Stimulated activated CD4-positive, alpha-beta T cell treated with anti-CD3 and anti-CD28 coated beads, TNF-alpha, amount 100 ng/mL, for 48 hours (primary cell): ENCODE results near the gene DPF3.
"Not testable (repeated sequence)": the region's sequence is repeated elsewhere in the genome, so short reads cannot be mapped to it uniquely, and the experiment has no call there.

Experiments used
- DNase-seq, 3 donors: peaks; one replicate each; pipeline ENCODE4 v3.0.0-alpha.2; 2020; ENCODE audit warnings: low read depth in 3 of 3

DPF3 gene

DNA sequence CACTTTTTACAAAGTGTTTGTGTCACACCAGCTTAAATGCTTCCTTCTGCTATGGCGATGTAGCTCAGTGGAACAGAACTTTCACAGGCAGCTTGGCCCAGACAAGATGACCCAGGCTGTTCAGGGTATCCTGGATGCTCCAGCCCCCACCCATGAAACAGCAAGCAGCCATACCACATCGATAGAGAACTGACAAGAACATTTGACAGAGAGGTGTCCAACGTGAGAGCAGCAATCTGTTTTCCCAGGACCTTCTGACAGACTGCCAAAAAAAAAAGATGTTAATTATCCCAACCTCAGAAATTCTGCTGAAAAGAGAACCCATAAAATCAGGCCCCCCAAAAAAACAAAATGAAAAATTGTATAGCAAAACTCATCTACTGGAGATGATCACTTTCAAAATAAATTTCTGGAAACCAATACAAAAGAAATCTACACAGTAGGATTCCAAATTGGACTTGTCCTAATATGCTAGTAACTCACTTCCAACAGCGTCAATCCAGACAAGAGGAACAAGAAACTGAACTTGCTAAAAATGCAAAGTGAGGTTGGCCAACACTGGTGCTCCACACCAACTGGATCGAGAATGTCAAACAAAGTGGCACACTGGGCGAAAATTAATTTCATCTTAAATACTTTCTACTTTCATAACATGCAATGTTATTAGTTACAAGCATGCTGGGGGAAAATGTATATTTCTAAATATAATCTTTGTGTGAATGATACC, 118.8 kb downstream of the DPF3 start:
- DNase-seq, result no peak

- DNase-seq, result no peak
Observed at GRCh38 chr14:72774141-72774540, 119.8 kb downstream of the DPF3 start.

GRCh38 chr14:72771561-72771960, 122.3 kb downstream of the DPF3 start:
- no peak for DNase-seq

- no peak for DNase-seq
Observed at GRCh38 chr14:72766296-72766695, 127.6 kb downstream of the DPF3 start.

DNA sequence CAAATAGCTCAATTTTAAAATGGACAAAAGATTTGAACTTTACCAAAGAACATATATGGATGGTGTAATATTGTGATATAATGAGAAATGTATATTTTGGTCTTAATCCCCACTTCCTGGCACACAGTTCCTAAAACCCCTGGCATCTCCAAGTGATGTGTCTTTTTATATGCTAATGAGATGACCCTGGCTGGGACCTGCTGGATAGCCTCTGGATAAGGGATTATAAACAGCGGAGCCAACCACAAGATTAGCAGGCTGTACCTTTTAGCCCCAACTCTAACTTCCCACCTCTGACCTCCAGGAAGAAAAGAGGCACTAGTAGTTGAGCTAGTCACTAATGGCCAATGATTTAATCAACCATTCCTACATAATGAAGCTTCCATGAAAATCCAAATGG, 130.0 kb downstream of the DPF3 start:
- DNase-seq, result no peak

DNA sequence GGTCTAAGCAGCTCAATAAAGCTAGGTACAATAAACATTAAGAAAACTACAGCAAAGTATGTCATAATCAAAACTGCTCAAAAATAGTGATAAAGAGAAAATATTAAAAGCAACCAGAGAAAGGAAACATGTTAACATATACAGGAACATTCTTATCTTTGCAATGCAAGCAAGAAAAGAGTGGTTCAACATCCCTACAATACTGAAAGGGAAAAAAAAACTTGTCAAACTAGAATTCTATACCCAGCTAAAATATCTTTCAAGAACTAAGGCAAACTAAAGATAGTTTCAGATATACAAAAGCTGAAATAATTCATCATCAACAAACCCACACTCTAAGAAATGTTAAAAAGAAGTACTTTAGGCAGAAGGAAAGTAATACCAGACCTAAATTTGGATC, 134.2 kb downstream of the DPF3 start:
- DNase-seq, result no peak

- no peak for DNase-seq
Observed at GRCh38 chr14:72758993-72759392, 134.9 kb downstream of the DPF3 start.

GRCh38 chr14:72758420-72758819, 135.5 kb downstream of the DPF3 start:
- DNase-seq, result no peak

DNA sequence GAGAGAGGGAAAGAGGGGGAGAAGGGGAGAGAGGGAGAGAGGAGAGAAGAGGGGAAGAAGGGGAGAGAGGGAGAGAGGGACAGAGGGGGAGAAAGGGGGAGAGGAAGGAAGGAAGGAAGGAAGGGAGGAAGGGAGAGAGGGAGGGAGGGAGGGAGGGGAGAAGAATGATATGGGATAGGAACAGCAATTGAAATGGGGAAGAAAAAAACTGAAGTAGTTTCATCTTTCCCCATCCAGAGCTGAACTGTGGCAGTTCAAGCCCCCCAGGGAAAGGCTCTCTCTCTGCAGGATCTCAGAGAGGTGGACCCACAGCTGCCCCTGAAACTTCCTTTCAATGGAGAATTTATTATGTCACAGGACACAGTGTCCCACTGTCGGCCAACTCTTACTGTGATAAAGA, 136.9 kb downstream of the DPF3 start:
- no peak for DNase-seq

GRCh38 chr14:72755766-72756165, 138.1 kb downstream of the DPF3 start:
- DNase-seq, result no peak

DNA sequence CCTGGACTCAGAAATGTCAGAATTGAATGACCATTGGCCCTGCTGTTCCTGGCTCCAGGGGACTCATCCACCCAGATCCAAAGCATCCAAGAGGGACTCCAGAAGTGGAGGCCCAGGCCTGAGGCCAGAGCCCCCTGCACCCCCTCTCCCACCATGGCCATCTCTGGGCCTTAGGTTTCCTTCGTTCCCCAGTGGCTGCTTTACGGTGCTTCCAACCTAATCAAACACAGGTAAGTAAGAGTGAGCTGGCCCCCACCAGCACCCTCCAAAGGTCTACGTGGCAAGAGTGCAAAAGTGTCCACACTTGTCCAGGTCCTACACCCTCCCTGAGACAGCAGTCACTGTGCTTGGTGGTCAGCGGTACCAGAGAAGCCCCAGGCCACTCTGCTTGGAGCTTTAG, 139.0 kb downstream of the DPF3 start:
- no peak for DNase-seq

DNA sequence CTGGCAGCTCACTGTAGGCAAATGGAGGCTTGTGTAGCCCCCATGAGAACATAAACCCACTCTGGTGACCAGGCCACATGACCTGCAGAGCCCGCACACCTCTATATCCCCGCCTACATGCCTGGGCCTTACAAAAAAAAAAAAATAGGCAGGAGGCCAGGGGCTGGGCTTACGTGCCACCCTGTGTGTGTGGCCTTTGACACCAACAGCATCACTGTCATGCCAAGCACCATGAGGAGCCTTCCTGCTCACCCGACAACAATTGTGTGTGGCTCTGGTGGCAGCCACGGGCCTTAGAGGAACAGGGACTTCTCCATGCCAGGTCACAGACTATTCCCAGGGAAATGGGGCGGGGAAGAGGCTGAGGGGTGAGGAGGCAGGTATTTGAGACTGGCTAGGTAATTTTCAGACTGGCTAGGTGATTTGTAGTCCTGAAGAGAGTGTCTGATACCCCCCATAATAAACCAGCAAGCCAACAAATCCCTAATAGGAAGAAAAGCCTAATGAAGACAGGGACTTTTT, 140.0 kb downstream of the DPF3 start:
- no peak for DNase-seq

DNA sequence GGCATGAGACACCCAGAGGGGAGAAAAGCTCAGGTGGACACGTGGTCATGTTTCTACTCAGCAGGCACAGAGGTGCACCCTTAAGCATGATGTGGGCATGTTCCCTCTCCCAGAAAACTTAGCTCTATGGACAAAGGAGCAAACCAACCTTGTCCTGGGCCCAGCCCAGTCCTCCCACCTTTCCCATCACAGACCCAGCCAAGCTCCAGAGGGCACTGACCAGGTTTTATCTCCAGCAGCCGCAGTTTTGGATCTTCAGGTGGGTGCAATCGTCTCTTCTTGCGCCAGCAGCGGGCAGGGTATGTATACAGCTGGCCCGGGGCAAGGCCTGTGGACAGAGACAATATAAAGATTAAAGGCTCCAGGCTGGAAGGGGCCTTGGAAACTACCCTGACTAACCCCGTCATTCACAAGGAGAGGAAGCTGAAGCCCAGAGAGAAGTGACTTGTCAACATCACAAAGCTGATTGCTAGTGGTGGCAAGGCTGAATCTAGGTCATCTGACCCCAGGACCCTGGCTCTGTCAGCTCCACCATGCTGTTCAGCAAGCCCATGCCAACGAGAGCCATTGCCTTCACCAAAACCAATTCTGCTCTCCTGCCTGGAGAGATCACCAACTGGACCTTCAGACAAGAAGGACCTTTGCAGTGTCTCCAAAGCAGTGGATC, 140.7 kb downstream of the DPF3 start:
- no peak for DNase-seq

GRCh38 chr14:72752034-72752412, 141.9 kb downstream of the DPF3 start:
- DNase-seq, result no peak

GRCh38 chr14:72751276-72752033, 142.4 kb downstream of the DPF3 start:
- no peak for DNase-seq

GRCh38 chr14:72748921-72749320, 145.0 kb downstream of the DPF3 start:
- not testable (repeated sequence) for DNase-seq

- no peak for DNase-seq
Observed at GRCh38 chr14:72747652-72748051, 146.2 kb downstream of the DPF3 start.

GRCh38 chr14:72745991-72746980, 147.6 kb downstream of the DPF3 start:
- DNase-seq, result no peak

DNA sequence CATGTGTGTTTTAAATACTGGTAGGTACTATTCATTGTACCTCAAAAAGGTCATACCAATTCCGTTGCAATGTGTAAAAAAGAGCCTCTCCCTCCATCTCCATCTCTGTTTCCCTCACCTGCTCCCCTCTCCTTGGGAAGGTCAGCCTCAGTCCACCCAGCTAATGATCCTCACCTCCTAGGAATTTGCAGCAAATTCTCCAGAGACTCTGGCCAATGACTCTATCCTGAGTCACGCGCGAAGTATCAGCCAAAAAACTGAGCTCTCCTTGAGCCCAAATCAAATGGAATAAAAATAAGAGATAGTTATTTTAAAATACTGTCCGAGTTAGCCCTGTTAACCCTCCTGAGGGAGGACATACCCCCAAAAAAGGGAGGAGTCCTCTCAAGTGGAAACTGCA, 148.4 kb downstream of the DPF3 start:
- no peak for DNase-seq

GRCh38 chr14:72744416-72745120, 149.3 kb downstream of the DPF3 start:
- DNase-seq, result no peak

DNA sequence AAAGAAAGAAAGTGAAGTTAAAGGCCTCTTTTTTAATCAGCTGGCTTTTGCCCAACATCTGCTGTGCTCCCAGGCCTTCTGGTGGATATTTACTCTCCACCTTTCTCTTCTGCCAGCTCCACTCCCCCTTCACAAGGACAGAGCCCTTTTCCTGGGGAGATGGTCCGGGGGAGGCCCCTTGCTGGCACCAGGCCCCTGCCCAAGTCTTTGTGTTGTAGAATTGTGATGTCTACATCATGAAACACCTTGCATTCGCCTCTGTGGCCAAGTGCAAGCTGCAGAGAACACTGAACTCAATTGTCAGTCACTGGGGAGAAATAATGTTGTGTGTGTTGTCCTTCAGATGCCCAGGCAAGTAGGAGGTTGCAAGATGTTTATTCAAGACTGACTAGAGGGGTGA, 150.3 kb downstream of the DPF3 start:
- DNase-seq, result no peak
